ENCODE data around the gene AADACL3.

DNA sequence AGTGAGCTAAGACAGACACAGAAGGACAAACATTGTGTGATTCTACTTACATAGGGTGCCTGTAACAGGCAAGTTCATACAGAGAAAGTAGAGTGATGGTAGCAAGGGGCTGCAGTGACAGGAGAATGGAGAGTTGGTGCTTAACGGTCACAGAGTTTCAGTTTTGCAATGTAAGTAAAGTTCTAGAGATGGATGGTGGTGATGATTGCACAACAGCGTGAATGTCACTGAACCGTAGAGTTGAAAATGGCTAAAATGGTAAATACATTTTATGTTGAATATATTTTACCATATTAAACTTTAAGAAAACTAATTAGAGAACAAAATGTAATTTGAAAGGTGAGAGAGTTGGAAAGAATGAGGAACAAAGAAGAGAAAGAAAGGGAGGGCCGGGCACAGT lies 38.8 kb downstream of the AADACL3 start:
- TF ChIP-seq TARDBP (IDR thresholded peaks at IDR 0.05; ENCODE audit: borderline replicate concordance) (no peak), EZH2 (IDR thresholded peaks at IDR 0.05; ENCODE audit: borderline replicate concordance, control insufficient read depth, low read depth, low read length) (no peak), SMC3 (IDR thresholded peaks at IDR 0.05; ENCODE audit: borderline replicate concordance, low read length) (no peak), HCFC1 (IDR thresholded peaks at IDR 0.05; ENCODE audit: low read length) (no peak), POLR2A (IDR thresholded peaks at IDR 0.05; ENCODE audit: low read depth, low read length) (no peak), EP300 (IDR thresholded peaks at IDR 0.05; ENCODE audit: borderline replicate concordance in 1 of 2, control insufficient read depth in 1 of 2, low read depth in 2 of 2, low read length in 2 of 2) (no peak)

Data from GM12878 (cell line).